Tibial nerve (tissue), 4 donors: ENCODE results near the gene CALR. TPM values are rescaled to one million over a fixed set of nuclear protein-coding genes. Genes with fewer than 3 reads are reported as not detected.
"Not testable (repeated sequence)": the region's sequence is repeated elsewhere in the genome, so short reads cannot be mapped to it uniquely, and the experiment has no call there.

Source experiments
- DNase-seq, 2 donors: peaks; one replicate each; pipeline ENCODE4 v3.0.0-alpha.2; 2019; ENCODE audit warnings: low spot score in 2 of 2
- H3K27ac ChIP-seq, 4 donors: fragments of 200-600 bp; sonication (generic) in 3 of 4; one replicate each; pipeline ENCODE4 v1.5.1; 2017 to 2019; ENCODE audit warnings: mild to moderate bottlenecking in 1 of 4
- H3K27me3 ChIP-seq, 2 donors: fragments of 200-600 bp; sonication (generic) in 1 of 2; one replicate each; pipeline versions ENCODE4 v1.5.1 to v1.6.0; 2017 to 2019
- H3K36me3 ChIP-seq, 3 donors: fragments of 200-600 bp; sonication (generic); one replicate each; pipeline ENCODE4 v1.5.1; 2018 to 2019
- H3K4me1 ChIP-seq, 4 donors: fragments of 200-600 bp; sonication (generic) in 3 of 4; one replicate each; pipeline ENCODE4 v1.5.1; 2017 to 2019
- H3K4me3 ChIP-seq, 4 donors: fragments of 200-600 bp; sonication (generic) in 3 of 4; one replicate each; pipeline ENCODE4 v1.5.1; 2017 to 2019; ENCODE audit warnings: mild to moderate bottlenecking in 1 of 4, moderate library complexity in 1 of 4
- H3K9me3 ChIP-seq, 4 donors: fragments of 200-600 bp; sonication (generic) in 3 of 4; one replicate each; pipeline ENCODE4 v1.5.1; 2017 to 2019
- CTCF ChIP-seq, 5 experiments: fragments of 200-600 bp in 3 of 5; fragments of 450-650 bp in 2 of 5; sonication (generic) in 3 of 5; IDR thresholded peaks; one replicate each; pipeline ENCODE4 v1.5.1; 2016 to 2019; ENCODE audit warnings: antibody characterized with exemption in 5 of 5, mild to moderate bottlenecking in 3 of 5, moderate library complexity in 2 of 5
- EP300 ChIP-seq, 2 donors: sonication (generic); formaldehyde crosslinking; IDR thresholded peaks; one replicate each; pipeline ENCODE4 v1.6.1; 2017; ENCODE audit warnings: antibody characterized with exemption in 2 of 2, mild to moderate bottlenecking in 1 of 2
- POLR2A ChIP-seq, 2 donors: fragments of 450-650 bp; IDR thresholded peaks; one replicate each; pipeline ENCODE4 v1.6.1; 2017; ENCODE audit warnings: antibody characterized with exemption in 2 of 2, mild to moderate bottlenecking in 2 of 2, moderate library complexity in 2 of 2
- WGBS, 2 donors: methylation state at CpG; one replicate each; pipeline ENCODE4 v1.1.5; 2018; 5-methylcytosine and 5-hydroxymethylcytosine counted together
- total RNA-seq, 4 donors: library from RNA; depleted of rRNA; stranded (reverse); fragments of >200 nt; gene quantifications; one replicate each; pipeline ENCODE4 v1.1.0, GENCODE V29; 2016

CALR gene
- total RNA-seq, 4 donors from 2014 or later = 173 to 398 (median 313) TPM

- Histone ChIP-seq H3K27me3 (no peaks in the 10 kb centered on the region), H3K4me3 (peak overlapping the region in 1 of 4 donors; percentile 7), H3K9me3 (no peaks in the 10 kb centered on the region), H3K4me1 (peaks cover 0 to 32% (median 19%) of the 10 kb centered on the region in 4 donors), H3K27ac (peak overlapping the region; percentile 30 to 86 (median 78)), H3K36me3 (no peaks in the 10 kb centered on the region)
- 52 to 63% methylated on average over 12 of the region's 12 CpGs for WGBS, 2 donors
- no peak for TF ChIP-seq CTCF (IDR thresholded peaks at IDR 0.05)
- peak in 1 of 2 donors; percentile 9 for TF ChIP-seq EP300 (IDR thresholded peaks at IDR 0.05)
- DNase-seq = peak in 1 of 2 donors; percentile 39
Measured at GRCh38 chr19:12913851-12914690, 24.3 kb upstream of the CALR start.

GRCh38 chr19:12915860-12916259 lies 22.5 kb upstream of the CALR start:
- not testable (repeated sequence) for H3K36me3 ChIP-seq, DNase-seq, H3K9me3 ChIP-seq, H3K4me3 ChIP-seq, H3K27ac ChIP-seq, H3K27me3 ChIP-seq
- peaks cover 0 to 38% (median 20%) of the 10 kb centered on the region in 4 donors for H3K4me1 ChIP-seq
- 82% methylated on average over 4 of the region's 4 CpGs for WGBS, 2 donors

- no peaks in the 10 kb centered on the region for H3K27me3 ChIP-seq
- TF ChIP-seq CTCF (IDR thresholded peaks at IDR 0.05) = no peak
- no peak for TF ChIP-seq EP300 (IDR thresholded peaks at IDR 0.05)
- TF ChIP-seq POLR2A (IDR thresholded peaks at IDR 0.05) = no peak
- 93% methylated on average over 14 of the region's 14 CpGs for WGBS, 2 donors
- no peaks in the 10 kb centered on the region for H3K9me3 ChIP-seq
- no peak for DNase-seq
- H3K27ac ChIP-seq = no peak overlapping the region
- H3K36me3 ChIP-seq = peaks cover 0 to 12% (median 5%) of the 10 kb centered on the region in 3 donors
- H3K4me1 ChIP-seq = peaks cover 0 to 22% (median 12%) of the 10 kb centered on the region in 4 donors
- H3K4me3 ChIP-seq = no peak overlapping the region
Measured at GRCh38 chr19:12918253-12918652, 20.2 kb upstream of the CALR start.

GRCh38 chr19:12921047-12921446 lies 17.4 kb upstream of the CALR start:
- Histone ChIP-seq H3K4me3 (no peak overlapping the region), H3K36me3 (peaks cover 0 to 40% (median 25%) of the 10 kb centered on the region in 3 donors), H3K9me3 (no peaks in the 10 kb centered on the region), H3K27ac (no peak overlapping the region), H3K27me3 (no peaks in the 10 kb centered on the region), H3K4me1 (peaks cover 0 to 13% (median 4%) of the 10 kb centered on the region in 4 donors)
- DNase-seq = no peak
- 49 to 59% methylated on average over 3 of the region's 3 CpGs for WGBS, 2 donors
- no peak for TF ChIP-seq EP300 (IDR thresholded peaks at IDR 0.05)
- TF ChIP-seq POLR2A (IDR thresholded peaks at IDR 0.05) = no peak
- no peak for TF ChIP-seq CTCF (IDR thresholded peaks at IDR 0.05)

- H3K4me1 ChIP-seq = peaks cover 0 to 13% (median 4%) of the 10 kb centered on the region in 4 donors
- peaks cover 0 to 59% (median 38%) of the 10 kb centered on the region in 3 donors for H3K36me3 ChIP-seq
- DNase-seq = no peak
- H3K27ac ChIP-seq = no peak overlapping the region
- H3K4me3 ChIP-seq = no peak overlapping the region
- H3K9me3 ChIP-seq = no peaks in the 10 kb centered on the region
- WGBS, 2 donors = 93 to 95% methylated on average over 4 of the region's 4 CpGs
- TF ChIP-seq CTCF (IDR thresholded peaks at IDR 0.05) = no peak
- TF ChIP-seq POLR2A (IDR thresholded peaks at IDR 0.05) = no peak
- no peak for TF ChIP-seq EP300 (IDR thresholded peaks at IDR 0.05)
- H3K27me3 ChIP-seq = no peaks in the 10 kb centered on the region
Measured at GRCh38 chr19:12922959-12923358, 15.4 kb upstream of the CALR start.
